Measurements from ENCODE around the gene TPM4. TPM values are rescaled to one million over a fixed set of nuclear protein-coding genes. Genes with fewer than 3 reads are reported as not detected.

TPM4 gene
- total and polyA plus RNA-seq, 2 of the 13 experiments (the other 11 are each of a cell fraction or from before 2014, with no cell fraction given), result 180 to 188 TPM

GRCh38 chr19:16084067-16084685 is 7.9 kb downstream of the TPM4 start:
- H4K20me1 ChIP-seq (ENCODE audit: insufficient read depth, low read length), result peaks cover 10% of the 10 kb centered on the region; the same call in 1 of the 2 replicates

GRCh38 chr19:16085115-16085514 is 8.8 kb downstream of the TPM4 start:
- Histone ChIP-seq H3K27ac (ENCODE audit: extremely low read length, insufficient read depth, low read length) (peak overlapping the region; percentile 30), H3K36me3 (replicated peaks in 1 of 2; ENCODE audit: control insufficient read depth in 1 of 2, insufficient read depth in 2 of 2, low read length in 2 of 2) (peaks cover 22 to 71% of the 10 kb centered on the region in 2 experiments), H3K9me3 (ENCODE audit: low read length) (no peaks in the 10 kb centered on the region), H3K4me3 (replicated peaks in 1 of 3; ENCODE audit: insufficient read depth in 1 of 3, low read depth in 2 of 3, low read length in 3 of 3) (no peak overlapping the region), H4K20me1 (ENCODE audit: insufficient read depth, low read length) (peaks cover 4% of the 10 kb centered on the region; the same call in 1 of the 2 replicates), H3K4me2 (ENCODE audit: low read depth, low read length) (no peak overlapping the region), H3K9ac (ENCODE audit: insufficient read depth, low read depth, low read length) (no peak overlapping the region), H3K79me2 (ENCODE audit: insufficient read depth, low read length) (peaks cover 23% of the 10 kb centered on the region), H3K4me1 (ENCODE audit: insufficient read depth, low read length) (peaks cover 87% of the 10 kb centered on the region), H2AFZ (ENCODE audit: low read length) (no peak overlapping the region), H3K27me3 (ENCODE audit: control insufficient read depth in 1 of 2, insufficient read depth in 2 of 2, low read length in 2 of 2) (no peaks in the 10 kb centered on the region)
- ChIA-PET POLR2A (interaction anchor here (1.0 to 1.2 kb wide), 4 partner anchors 8 to 22 kb away, joined by 3 to 6 read pairs (median 4); partner anchors contain the start of gene TPM4), CTCF (ENCODE audit: low intra/inter-chr PET ratio, low total read pairs) (no interaction called here)
- BruUV-seq (replicated peaks), result no TSS peak
- intact Hi-C loops (cut with micrococcal nuclease; ENCODE audit: unreplicated experiment), result no loop called here
- ATAC-seq (peak; percentile 13; the same call in 2 of the 3 replicates), FAIRE-seq (peak; percentile 23), DNase-seq (ENCODE audit: low spot score) (no peak)
- in situ Hi-C loops (cut with HindIII; ENCODE audit: extremely low pct_ligation_motif_present, low pct_unique_long_range_greater_than_20kb), result no loop called here
- WGBS (ENCODE audit: low lambda C conversion rate), result 51% methylated on average over 6 of the region's 6 CpGs
- TF ChIP-seq ZNF121 (CRISPR knock-in tag; IDR thresholded peaks at IDR 0.05) (0 out of 2 replicates have a peak, but pooled peaks have one; percentile 17), FOSL2 (CRISPR knock-in tag; IDR thresholded peaks at IDR 0.05) (peak; percentile 24; the same call in 1 of the 2 replicates), NR2F6 (IDR thresholded peaks at IDR 0.05) (0 out of 2 replicates have a peak, but pooled peaks have one; percentile 16), NR2F6 (CRISPR knock-in tag; IDR thresholded peaks at IDR 0.05) (no peak), GTF2F1 (IDR thresholded peaks at IDR 0.05; ENCODE audit: low read length) (no peak), ZSCAN30 (CRISPR knock-in tag; IDR thresholded peaks at IDR 0.05) (no peak), RARA (CRISPR knock-in tag; IDR thresholded peaks at IDR 0.05) (peak; percentile 32; the same call in 1 of the 2 replicates), CREM (IDR thresholded peaks at IDR 0.05) (0 out of 2 replicates have a peak, but pooled peaks have one; percentile 24), CREM (CRISPR knock-in tag; IDR thresholded peaks at IDR 0.05) (no peak), GATAD2A (CRISPR knock-in tag; IDR thresholded peaks at IDR 0.05) (peak; percentile 26; the same call in 1 of the 2 replicates), HES4 (CRISPR knock-in tag; IDR thresholded peaks at IDR 0.05; ENCODE audit: borderline replicate concordance) (no peak), HNF4A (CRISPR knock-in tag; IDR thresholded peaks at IDR 0.05) (peak; percentile 40; the same call in 1 of the 2 replicates), CEBPB (IDR thresholded peaks at IDR 0.05; ENCODE audit: borderline replicate concordance, low read depth, low read length) (peak; percentile 53; the same call in 1 of the 2 replicates), CEBPG (CRISPR knock-in tag; IDR thresholded peaks at IDR 0.05) (peak; percentile 64), SOX13 (IDR thresholded peaks at IDR 0.05) (no peak), SOX13 (CRISPR knock-in tag; conservative IDR thresholded peaks at IDR 0.05 in 1 of 2, IDR thresholded peaks at IDR 0.05 in 1 of 2) (peak in 1 of 2 experiments; percentile 37; a peak in 1 of 4 replicates)
- TF ChIP-seq, protein P1, sequence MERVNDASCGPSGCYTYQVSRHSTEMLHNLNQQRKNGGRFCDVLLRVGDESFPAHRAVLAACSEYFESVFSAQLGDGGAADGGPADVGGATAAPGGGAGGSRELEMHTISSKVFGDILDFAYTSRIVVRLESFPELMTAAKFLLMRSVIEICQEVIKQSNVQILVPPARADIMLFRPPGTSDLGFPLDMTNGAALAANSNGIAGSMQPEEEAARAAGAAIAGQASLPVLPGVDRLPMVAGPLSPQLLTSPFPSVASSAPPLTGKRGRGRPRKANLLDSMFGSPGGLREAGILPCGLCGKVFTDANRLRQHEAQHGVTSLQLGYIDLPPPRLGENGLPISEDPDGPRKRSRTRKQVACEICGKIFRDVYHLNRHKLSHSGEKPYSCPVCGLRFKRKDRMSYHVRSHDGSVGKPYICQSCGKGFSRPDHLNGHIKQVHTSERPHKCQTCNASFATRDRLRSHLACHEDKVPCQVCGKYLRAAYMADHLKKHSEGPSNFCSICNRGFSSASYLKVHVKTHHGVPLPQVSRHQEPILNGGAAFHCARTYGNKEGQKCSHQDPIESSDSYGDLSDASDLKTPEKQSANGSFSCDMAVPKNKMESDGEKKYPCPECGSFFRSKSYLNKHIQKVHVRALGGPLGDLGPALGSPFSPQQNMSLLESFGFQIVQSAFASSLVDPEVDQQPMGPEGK (CRISPR knock-in tag; IDR thresholded peaks at IDR 0.05), result peak; percentile 34; the same call in 1 of the 2 replicates

More at GRCh38 chr19:16084067-16084685, 7.9 kb downstream of the TPM4 start:
- Histone ChIP-seq H3K4me1 (ENCODE audit: insufficient read depth, low read length) (peaks cover 87% of the 10 kb centered on the region), H3K27ac (ENCODE audit: extremely low read length, insufficient read depth, low read length) (peak overlapping the region; percentile 28), H3K79me2 (ENCODE audit: insufficient read depth, low read length) (peaks cover 32% of the 10 kb centered on the region), H3K36me3 (replicated peaks in 1 of 2; ENCODE audit: control insufficient read depth in 1 of 2, insufficient read depth in 2 of 2, low read length in 2 of 2) (peaks cover 22 to 72% of the 10 kb centered on the region in 2 experiments), H3K27me3 (ENCODE audit: control insufficient read depth in 1 of 2, insufficient read depth in 2 of 2, low read length in 2 of 2) (no peaks in the 10 kb centered on the region), H2AFZ (ENCODE audit: low read length) (no peak overlapping the region), H3K4me2 (ENCODE audit: low read depth, low read length) (no peak overlapping the region), H3K9ac (ENCODE audit: insufficient read depth, low read depth, low read length) (no peak overlapping the region), H3K9me3 (ENCODE audit: low read length) (no peaks in the 10 kb centered on the region), H3K4me3 (replicated peaks in 1 of 3; ENCODE audit: insufficient read depth in 1 of 3, low read depth in 2 of 3, low read length in 3 of 3) (no peak overlapping the region)
- no TSS peak for BruUV-seq (replicated peaks)
- WGBS (ENCODE audit: low lambda C conversion rate), result 96% methylated on average over 9 of the region's 11 CpGs
- TF ChIP-seq POLR2AphosphoS2 (IDR thresholded peaks at IDR 0.05; ENCODE audit: low read depth, low read length) (0 out of 2 replicates have a peak, but pooled peaks have one; percentile 16), SP1 (IDR thresholded peaks at IDR 0.05) (no peak), SP1 (CRISPR knock-in tag; IDR thresholded peaks at IDR 0.05) (no peak), MLLT10 (CRISPR knock-in tag; IDR thresholded peaks at IDR 0.05) (no peak), RXRB (CRISPR knock-in tag; IDR thresholded peaks at IDR 0.05; ENCODE audit: borderline replicate concordance) (no peak)
- intact Hi-C loops (cut with micrococcal nuclease; ENCODE audit: unreplicated experiment), result no loop called here
- no peak for FAIRE-seq
- in situ Hi-C loops (cut with HindIII; ENCODE audit: extremely low pct_ligation_motif_present, low pct_unique_long_range_greater_than_20kb), result no loop called here
- ChIA-PET CTCF (ENCODE audit: low intra/inter-chr PET ratio, low total read pairs) (no interaction called here), POLR2A (interaction anchor here (0.7 to 1.2 kb wide), 4 partner anchors 9 to 23 kb away, joined by 3 read pairs; no protein-coding TSS in a partner anchor)
- no peak for DNase-seq (ENCODE audit: low spot score)
- no peak for ATAC-seq

Measured in HepG2 (cell line).